GM18909 (cell line): Measurements from ENCODE around the gene SMG5.

ENCODE experiments used
- ATAC-seq: cut with Tn5 transposase; IDR thresholded peaks from one replicate; pipeline ENCODE4 v1.9.1; 2021; ENCODE audit warnings: mild to moderate bottlenecking; ENCODE audit not compliant: unreplicated experiment, poor library complexity

The SMG5 gene

DNA sequence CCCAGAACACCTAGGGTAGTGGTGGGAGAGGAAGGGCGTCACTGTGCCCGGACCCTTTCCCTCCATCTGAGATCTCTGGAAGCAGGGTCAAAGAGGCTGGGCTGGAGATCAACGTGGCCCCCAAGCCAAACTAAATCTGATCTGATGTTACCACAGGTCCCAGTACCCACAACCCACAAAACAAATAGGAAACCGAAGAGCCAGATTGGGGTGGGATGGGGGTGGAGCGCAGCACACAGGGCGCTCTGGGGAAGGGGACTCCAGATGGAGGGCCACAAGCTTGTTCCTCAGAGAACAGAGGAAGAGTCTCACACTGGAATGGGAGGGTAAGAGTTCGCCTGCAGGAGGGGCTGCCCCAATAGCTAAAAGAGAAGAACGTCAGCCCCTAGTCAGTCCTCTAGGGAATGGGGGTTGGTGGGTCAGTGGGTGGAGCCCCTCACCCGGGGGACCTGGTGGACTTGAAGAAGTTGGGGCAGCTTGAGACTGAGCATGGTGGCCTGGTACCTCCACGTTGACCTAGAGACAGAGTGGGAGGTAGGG is 36.3 kb downstream of the SMG5 start:
- no peak for ATAC-seq

DNA sequence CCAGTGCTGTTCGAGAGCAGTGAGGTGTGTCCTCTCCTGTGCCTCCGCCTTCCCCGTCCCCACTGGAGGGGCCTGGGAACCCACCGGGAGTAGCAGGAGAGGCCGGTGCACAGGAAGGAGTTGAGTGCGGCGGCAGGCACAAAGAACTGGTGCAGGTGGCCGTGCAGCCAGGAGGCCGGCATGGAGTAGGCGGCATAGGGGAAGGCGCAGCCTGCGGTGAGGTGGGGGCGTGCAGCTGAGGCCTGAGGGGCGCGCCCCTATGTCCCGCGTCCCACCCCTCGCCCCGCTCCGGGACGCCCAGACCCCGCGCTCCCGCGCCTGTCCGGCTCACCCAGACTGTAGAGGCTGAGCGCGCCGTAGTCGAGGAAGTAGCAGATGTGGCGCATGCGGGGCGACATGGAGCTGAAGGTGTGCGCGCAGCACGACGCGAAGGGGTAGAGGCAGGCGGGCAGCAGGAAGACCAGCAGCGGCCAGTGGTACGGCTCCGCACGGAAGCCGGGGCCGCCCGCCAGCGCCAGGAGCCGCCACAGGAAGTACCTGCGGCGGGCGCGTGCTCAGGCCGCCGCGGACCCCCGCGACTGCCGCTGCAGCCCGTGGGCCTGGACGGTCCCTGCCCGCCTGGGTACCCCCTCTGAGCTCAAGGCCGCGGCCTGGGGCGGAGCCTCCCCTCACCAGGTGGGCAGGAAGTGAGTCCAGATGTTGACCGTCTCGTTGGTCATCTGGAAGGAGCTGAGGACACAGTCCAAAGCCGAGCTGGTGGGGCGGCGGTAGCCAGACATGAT is 37.0 kb downstream of the SMG5 start:
- ATAC-seq, result no peak

DNA sequence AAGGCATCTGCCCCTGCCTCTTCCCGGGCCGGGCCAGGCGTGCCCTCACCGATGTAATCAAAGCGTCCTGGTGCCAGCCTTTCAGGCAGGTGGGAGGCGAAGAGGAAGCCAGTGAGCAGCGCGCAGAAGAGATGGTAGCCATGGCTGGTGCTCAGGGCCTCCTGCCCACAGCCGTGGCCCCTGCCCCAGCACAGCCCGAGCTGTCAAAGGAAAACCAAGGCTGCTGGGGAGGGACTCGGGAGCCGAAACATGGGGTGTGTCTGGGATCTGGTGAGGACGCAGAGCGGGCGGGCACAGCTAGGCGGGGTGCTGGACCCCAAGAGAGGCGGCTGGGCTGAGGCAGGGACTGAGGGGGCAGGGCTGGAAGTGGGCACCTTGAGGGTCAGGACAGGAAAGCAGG is 37.9 kb downstream of the SMG5 start:
- no peak for ATAC-seq

DNA sequence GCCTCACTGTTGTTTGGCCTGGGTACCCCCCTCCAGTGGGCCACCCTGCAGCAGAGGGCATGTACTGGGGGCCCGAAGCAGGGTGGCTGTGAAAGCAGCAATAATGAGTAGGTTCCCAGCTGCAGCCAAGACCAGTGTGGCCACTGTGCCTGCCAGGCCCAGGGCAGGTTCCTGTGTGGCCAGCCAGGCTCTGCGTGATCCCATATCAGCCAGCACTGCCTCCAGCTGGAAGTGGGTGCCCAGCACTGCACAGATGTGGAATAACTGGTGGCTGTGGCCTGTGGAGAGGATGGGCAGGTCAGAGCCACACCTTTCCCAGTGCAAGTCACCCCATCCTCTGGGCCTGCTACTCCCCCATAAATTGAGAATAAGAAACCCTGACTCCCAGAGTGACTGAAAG is 38.5 kb downstream of the SMG5 start:
- ATAC-seq, result no peak

DNA sequence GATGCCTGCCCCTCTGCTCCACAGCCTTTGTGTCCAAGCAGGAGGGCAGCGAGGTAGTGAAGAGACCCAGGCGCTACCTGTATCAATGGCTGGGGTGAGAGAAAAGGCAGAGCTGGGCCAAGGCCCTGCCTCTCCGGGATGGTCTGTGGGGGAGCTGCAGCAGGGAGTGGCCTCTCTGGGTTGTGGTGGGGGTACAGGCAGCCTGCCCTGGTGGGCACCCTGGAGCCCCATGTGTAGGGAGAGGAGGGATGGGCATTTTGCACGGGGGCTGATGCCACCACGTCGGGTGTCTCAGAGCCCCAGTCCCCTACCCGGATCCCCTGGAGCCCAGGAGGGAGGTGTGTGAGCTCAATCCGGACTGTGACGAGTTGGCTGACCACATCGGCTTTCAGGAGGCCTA is 39.9 kb downstream of the SMG5 start:
- no peak for ATAC-seq

DNA sequence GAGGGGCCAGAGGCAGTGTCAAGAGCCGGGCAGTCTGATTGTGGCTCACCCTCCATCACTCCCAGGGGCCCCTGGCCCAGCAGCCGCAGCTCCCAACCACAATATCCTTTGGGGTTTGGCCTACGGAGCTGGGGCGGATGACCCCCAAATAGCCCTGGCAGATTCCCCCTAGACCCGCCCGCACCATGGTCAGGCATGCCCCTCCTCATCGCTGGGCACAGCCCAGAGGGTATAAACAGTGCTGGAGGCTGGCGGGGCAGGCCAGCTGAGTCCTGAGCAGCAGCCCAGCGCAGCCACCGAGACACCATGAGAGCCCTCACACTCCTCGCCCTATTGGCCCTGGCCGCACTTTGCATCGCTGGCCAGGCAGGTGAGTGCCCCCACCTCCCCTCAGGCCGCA is 40.7 kb downstream of the SMG5 start, which contains the start of gene BGLAP:
Gene BGLAP, plus strand, starts transcription at position 259 of the 400 bp plus-strand sequence. Its CDS starts 48 bp downstream, at position 307.
- ATAC-seq, result no peak

DNA sequence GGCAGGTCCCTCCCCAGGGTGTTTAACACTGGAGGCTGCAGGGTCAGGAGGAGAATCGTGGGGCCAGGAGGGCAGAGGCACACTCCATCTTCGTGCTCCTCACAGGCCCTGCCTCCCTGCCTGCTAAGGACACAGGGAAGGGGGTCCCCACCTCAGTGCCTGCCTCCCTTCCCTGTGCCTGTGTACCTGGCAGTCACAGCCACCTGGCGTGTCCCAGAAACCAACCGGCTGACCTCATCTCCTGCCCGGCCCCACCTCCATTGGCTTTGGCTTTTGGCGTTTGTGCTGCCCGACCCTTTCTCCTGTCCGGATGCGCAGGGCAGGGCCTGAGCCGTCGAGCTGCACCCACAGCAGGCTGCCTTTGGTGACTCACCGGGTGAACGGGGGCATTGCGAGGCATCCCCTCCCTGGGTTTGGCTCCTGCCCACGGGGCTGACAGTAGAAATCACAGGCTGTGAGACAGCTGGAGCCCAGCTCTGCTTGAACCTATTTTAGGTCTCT is 41.3 kb downstream of the SMG5 start:
- no peak for ATAC-seq

DNA sequence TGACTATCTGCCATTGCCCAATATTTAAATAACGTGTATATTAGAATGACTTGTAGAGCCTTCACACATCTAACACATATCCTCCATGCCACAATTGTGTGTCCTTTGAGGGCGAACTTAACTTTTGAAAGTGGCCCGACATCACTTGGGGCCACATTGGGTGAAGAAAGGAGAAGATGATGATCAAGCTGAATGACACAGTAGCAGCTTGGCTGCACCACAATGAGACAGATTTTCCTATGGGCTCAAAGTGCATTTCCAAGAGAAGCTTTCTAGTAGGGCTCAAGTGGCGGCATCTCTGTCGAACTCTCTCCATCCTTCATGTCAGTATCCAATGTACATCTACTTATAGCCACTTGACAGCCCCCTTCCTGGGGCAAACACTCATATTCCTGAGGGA is 44.4 kb downstream of the SMG5 start:
- ATAC-seq, result no peak

DNA sequence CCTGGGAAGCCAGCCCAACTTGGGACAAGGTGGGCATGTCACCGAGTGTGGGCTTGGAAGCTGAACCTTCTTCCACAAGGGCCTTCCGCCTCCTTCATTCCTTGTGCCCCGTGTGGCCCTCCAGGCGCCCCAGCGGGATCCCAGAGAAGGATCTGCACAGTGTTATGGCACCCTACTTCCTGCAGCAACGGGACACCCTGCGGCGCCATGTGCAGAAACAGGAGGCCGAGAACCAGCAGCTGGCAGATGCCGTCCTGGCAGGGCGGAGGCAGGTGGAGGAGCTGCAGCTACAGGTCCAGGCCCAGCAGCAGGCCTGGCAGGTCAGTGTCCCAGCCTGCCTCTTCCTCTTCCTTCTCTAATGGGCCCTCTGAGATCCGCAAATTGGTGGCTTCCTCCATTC is 46.5 kb downstream of the SMG5 start:
- ATAC-seq, result no peak

DNA sequence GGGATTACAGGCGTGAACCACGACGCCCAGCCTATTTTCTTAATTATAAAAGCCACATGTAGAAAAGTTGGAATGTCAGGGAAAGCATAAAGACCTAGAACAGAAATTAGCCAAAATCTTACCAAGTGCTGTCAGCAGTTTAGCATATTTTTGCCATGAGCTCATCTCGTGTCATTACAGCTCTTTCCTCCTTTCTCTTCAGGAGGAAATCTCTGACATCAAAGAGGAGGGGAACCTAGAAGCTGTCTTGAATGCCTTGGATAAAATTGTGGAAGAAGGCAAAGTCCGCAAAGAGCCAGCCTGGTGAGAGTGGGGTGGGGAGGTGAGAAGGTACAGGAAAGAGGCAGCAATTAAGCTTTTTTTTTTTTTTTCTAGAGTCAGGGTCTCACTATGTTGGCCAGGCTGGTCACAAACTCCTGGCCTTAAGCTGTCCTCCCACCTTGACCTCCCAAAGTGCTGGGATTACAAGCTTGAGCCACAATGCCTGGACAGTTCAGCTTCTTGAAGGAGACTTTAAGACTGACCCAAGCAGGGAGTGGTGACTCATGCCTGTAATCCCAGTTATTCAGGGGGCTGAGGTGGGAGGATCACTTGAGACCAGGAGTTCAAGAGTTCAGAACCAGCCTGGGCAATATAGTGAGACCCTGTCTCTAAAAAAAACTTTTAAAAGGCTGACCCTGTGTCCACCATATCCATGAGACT is 49.0 kb downstream of the SMG5 start:
- ATAC-seq, result no peak

DNA sequence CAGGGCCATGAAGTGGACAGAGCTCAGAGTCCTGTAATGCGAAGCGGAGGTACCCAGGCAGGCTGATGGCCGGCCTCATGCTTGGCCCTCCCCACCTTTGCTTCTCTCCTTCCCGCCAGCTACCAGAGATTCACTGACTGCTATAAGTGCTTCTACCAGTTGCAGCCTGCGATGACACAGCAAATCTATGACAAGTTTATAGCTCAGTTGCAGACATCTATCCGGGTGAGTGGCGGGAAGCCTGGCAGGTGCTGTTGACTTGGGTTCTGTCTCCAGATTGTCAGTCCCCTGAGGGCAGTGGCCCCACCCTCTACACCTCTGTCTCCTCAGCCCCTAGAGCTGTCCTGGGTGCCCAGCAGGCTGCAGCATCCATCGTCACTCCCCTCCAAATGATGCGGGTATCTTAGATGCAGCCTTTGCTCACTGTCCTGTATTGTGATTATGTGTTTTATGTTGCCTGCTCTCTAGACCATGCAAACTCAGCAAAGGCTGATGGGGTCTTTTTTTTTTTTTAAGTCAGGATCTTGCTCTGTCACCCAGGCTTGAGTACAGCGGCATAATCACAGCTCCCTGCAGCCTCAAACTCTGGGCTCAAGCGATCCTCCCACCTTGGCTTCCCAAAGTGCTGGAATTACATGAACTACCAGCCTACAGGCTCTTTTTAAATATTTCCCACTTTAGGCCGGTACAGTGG is 50.3 kb downstream of the SMG5 start:
- no peak for ATAC-seq

DNA sequence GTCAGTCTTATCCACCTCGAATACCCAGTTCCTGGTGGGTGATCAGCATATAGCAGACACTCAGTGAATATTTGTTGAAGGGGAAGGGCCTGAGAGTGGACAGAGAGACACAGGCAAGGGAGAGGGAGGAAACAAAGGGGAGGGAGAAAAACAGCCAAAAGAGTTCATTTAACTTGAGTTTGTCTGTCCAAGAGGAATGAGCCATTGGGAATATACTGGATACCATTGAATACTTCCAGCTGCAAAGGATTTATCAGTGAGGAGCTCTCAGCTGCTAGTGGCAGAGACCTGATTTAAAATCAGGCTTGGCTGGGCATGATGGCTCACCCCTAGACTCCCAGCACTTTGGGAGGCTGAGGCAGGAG is 52.2 kb downstream of the SMG5 start:
- ATAC-seq, result no peak

DNA sequence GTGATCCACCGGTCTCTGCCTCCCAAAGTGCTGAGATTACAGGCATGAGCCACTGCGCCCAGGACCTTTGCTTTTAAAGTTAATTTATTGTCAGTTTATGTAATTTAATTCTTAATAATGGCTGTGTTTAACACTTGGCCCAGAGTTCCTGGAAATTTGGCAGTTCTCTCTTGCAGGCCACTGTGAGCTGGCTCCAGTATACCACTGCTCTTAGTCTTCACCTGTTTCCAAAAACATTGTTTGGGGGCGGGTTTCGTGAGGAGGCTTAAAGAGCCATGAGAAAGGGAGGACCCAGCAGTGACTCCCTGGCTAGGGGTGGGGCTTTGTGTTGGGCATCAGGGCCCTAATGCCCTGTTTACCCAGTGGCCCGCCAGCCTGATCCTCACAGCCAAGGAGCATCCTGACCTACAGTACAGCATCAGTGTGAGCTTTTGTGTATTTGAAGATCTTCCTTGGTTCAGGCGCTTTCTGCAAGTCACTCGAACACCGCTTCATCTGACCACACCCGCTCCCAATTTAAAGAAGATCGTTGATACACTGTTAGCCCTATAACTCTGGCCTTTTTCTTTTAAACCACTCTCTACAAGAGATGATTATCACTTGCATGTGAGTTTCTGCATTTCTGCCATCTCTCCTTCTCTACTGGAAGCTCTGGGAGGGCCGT is 52.7 kb downstream of the SMG5 start:
- no peak for ATAC-seq

DNA sequence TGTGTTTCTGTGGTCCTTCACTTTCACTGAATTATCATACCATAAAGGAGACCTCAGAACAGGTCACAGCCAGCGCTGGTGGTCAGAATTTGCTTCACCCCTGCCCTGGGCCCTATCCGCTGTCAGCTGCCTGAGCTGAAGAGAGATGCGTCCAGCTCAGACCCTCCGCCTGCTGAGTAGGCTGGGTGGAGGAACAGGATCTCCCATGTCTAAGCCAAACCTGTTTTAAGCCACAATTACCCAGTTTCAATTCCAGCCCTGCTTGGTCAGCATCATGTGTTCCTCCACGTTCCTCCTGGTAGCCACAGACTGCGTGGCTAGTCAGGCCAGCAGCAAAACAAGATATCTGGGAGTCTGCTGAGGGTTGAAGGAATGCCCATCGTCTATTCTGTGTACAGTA is 54.1 kb downstream of the SMG5 start:
- ATAC-seq, result no peak

DNA sequence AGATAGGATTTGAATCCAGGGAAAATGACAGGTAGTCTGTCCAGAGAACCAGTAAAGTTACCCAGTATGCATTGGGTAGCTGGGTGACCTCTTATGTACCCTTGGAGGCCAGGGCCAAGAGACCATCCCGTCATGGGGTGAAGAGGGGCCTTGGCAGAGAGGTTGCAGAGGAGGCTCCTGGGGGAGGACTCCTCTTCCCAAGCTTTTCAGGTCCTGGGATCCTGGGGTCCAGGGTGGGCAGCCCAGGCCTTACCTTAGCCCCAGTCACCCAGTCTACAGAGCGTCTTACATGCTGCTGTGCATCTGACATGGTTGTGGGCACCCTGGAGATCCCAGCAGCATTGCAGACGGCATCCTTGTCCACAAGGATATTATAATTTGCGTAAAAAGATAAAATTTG is 55.8 kb downstream of the SMG5 start:
- ATAC-seq, result no peak

DNA sequence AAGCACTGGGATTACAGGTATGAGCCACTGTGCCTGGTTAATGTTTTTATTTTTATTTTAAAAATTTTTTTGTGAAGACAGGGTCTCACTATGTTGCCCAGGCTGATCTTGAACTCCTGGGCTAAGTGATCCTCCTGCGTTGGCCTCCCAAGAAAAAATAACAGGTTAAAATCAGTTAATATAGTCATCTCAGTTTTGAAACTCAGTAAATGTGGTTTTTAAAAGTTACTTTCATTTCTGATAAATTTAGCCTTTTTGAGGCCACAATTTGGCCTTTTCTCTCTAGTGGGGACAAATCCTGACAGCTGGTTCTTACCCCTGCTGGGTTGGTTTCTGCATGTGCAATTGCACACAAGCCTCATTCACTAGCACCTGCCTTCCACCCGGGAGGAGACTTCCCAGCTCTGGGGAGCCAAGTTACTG is 56.5 kb downstream of the SMG5 start:
- ATAC-seq, result peak; percentile 61

DNA sequence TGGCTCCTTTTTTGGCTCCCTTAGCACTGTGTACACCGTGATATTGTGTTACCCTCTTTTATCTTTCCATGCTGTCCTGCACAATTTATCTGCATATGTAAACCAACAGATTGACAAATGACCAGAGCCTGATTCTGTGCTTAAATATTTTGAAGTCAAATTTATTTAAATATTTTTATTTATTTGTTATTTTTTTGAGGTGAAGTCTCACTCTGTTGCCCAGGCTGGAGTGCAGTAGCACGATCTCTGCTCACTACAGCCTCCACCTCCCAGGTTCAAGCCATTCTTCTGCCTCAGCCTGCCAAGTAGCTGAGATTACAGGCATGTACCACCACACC is 57.0 kb downstream of the SMG5 start:
- ATAC-seq, result peak; percentile 1

DNA sequence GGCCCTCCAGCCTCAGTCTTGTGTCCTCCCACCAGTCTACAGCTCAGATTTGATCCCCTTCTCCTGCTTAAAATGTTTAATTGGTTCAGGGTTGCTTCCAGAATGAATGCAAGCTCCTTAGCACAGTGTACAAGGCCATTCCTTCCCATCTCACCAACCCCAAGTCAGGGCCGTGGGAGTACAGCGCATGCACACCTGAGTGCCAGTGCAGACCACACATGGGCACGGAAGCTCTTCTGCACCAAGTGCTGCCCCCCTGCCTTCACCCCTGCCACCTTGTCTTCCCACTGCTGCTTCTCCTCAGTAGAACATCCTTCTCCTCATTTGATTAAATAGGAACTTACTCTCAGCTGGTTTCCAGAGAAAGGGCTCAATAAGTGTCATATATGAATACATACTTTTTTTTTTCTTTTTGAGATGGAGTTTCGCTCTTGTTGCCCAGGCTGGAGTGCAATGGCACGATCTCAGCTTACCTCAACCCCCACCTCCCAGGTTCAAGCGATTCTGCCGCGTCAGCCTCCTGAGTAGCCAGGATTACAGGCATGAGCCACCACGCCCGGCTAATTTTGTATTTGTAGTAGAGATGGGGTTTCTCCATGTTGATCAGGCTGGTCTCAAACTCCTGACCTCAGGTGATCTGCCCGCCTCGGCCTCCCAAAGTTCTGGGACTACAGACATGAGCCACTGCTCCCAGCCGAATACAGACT is 60.5 kb downstream of the SMG5 start:
- ATAC-seq, result no peak

DNA sequence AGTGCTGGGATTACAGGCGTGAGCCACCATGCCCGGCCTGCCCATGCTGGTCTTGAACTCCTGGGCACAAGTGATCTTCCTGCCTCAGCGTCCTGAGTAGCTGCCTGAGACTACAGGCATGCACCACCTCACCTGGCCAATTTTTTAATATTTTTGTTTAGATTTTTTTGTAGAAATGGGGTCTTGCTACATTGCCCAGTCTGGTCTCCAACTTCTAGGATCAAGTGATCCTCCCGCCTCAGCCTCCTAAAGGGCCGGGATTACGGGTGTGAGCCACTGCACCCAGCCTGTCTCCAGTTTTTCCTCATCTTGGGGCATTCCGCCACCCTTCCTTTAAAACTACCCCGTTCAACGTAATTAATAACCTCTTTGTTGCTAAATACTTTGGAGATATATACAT is 62.4 kb downstream of the SMG5 start:
- ATAC-seq, result no peak

DNA sequence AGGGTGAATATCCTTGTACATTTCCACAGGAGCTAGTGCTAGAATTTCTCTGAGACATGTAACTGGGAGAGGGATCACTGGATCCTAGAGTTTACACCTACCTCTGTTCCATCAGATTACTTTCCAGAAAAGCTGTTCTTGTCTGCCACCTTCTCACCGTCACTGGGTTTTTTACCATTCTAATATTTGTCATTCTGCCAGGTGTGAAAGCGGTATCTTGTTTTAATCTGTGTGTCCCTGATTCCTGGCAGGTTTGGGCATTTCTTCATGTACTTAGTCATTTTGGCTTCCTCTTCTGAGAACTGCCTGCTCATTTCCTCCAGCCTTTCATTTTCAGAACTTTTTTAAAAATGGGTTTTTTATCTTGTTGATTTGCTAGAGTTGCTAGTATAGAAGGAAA is 64.8 kb downstream of the SMG5 start:
- no peak for ATAC-seq
